ENCODE measurements around the gene BCAP29.

- TF ChIP-seq GATA3 (IDR thresholded peaks at IDR 0.05; ENCODE audit: low read depth, low read length), result no peak
- TF ChIP-seq GATA2 (IDR thresholded peaks at IDR 0.05; ENCODE audit: low read depth, low read length), result no peak
These were observed 26.3 kb downstream of the BCAP29 start for GRCh38 chr7:107606303-107606702.
